Measurements from ENCODE around the gene IKBKG.

- TF ChIP-seq GATA2 (IDR thresholded peaks at IDR 0.05; ENCODE audit: low read depth, low read length), result no peak
- TF ChIP-seq GATA3 (IDR thresholded peaks at IDR 0.05; ENCODE audit: low read depth, low read length), result no peak
Observed at GRCh38 chrX:154603438-154604430, 56.3 kb downstream of the IKBKG start.
